WERI-Rb-1 (cell line): ENCODE results near the gene GLS.

Source experiments
- DNase-seq: peaks from one replicate; pipeline ENCODE4 v3.0.0-alpha.2; 2020
- H3K27ac ChIP-seq: fragments of 250-450 bp; sonication (Bioruptor Pico); 2 replicates; pipeline ENCODE4 v1.5.1; 2020; ENCODE audit warnings: mild to moderate bottlenecking, moderate library complexity
- H3K27me3 ChIP-seq: fragments of 250-450 bp; sonication (Bioruptor Pico); 2 replicates; pipeline ENCODE4 v1.5.1; 2021; ENCODE audit warnings: mild to moderate bottlenecking, low read depth, moderate library complexity; ENCODE audit not compliant: insufficient read depth, severe bottlenecking
- H3K36me3 ChIP-seq: fragments of 250-450 bp; sonication (Bioruptor Pico); 2 replicates; pipeline ENCODE4 v1.5.1; 2020; ENCODE audit warnings: mild to moderate bottlenecking, moderate library complexity
- H3K4me3 ChIP-seq: 2 replicates; pipeline ENCODE4 v1.5.1; 2011; ENCODE audit warnings: low read depth, mild to moderate bottlenecking, control low read depth, low read length
- H3K9me3 ChIP-seq: fragments of 250-450 bp; sonication (Bioruptor Pico); 2 replicates; pipeline ENCODE4 v1.5.1; 2021; ENCODE audit warnings: mild to moderate bottlenecking, moderate library complexity; ENCODE audit not compliant: severe bottlenecking
- CTCF ChIP-seq: IDR thresholded peaks from 2 replicates; pipeline ENCODE4 v1.5.1; 2011; ENCODE audit warnings: low read depth, mild to moderate bottlenecking, control low read depth, inconsistent platforms, low read length

GLS gene

GRCh38 chr2:191013932-191014652 is 133.5 kb downstream of the GLS start, which contains the start of gene STAT1:
TSS of gene STAT1 (minus strand) at chr2:191014171. CDS start at chr2:191010003, 4,168 bp downstream.
- TF ChIP-seq CTCF = no peak
- Histone ChIP-seq H3K9me3 (no peaks in the 10 kb centered on the region), H3K4me3 (peak within 1 kb of the TSS; percentile 91), H3K36me3 (peaks cover 6% of the 10 kb centered on the region), H3K27me3 (no peaks in the 10 kb centered on the region), H3K27ac (peak within 1 kb of the TSS; percentile 87)
- peak; percentile 89 for DNase-seq

GRCh38 chr2:191014653-191015020 is 134.0 kb downstream of the GLS start:
- H3K36me3 ChIP-seq = peaks cover 5% of the 10 kb centered on the region
- no peaks in the 10 kb centered on the region for H3K27me3 ChIP-seq
- TF ChIP-seq CTCF = no peak
- DNase-seq = no peak
- H3K4me3 ChIP-seq = peak overlapping the region; percentile 91
- H3K27ac ChIP-seq = peak overlapping the region; percentile 87
- no peaks in the 10 kb centered on the region for H3K9me3 ChIP-seq
